Calu3 (cell line): Measurements from ENCODE around the gene ASB13. TPM values are rescaled to one million over a fixed set of nuclear protein-coding genes. Genes with fewer than 3 reads are reported as not detected.

ENCODE experiments used
- BruUV-seq: library from RNA; stranded (reverse); fragments of 400-500 nt; replicated peaks from 2 replicates; lab custom pipeline; 2021; lab: Mats Ljungman, UMichigan
- CTCF ChIA-PET: fragments of 300-600 bp; sonication (Branson Sonifier 250); formaldehyde crosslinking; loops from one replicate; lab custom pipeline; 2022; ENCODE audit warnings: antibody characterized with exemption; lab: Charles Lee
- DNase-seq: peaks from one replicate; pipeline ENCODE4 v3.0.0; 2022
- H3K27ac Mint-ChIP-seq: one replicate; pipeline ENCODE4 v1.8.0; 2022; ENCODE audit warnings: mixed read lengths; ENCODE audit not compliant: unreplicated experiment
- H3K27me3 Mint-ChIP-seq: one replicate; pipeline ENCODE4 v1.8.0; 2022; ENCODE audit warnings: mixed read lengths; ENCODE audit not compliant: unreplicated experiment
- H3K36me3 Mint-ChIP-seq: one replicate; pipeline ENCODE4 v1.8.0; 2022; ENCODE audit warnings: mild to moderate bottlenecking, moderate library complexity, mixed read lengths; ENCODE audit not compliant: insufficient read depth, unreplicated experiment
- H3K4me1 Mint-ChIP-seq: one replicate; pipeline ENCODE4 v1.8.0; 2022; ENCODE audit warnings: mild to moderate bottlenecking, low read depth, mixed read lengths; ENCODE audit not compliant: unreplicated experiment
- H3K4me3 Mint-ChIP-seq: one replicate; pipeline ENCODE4 v1.8.0; 2022; ENCODE audit warnings: mild to moderate bottlenecking, low read depth, moderate library complexity, mixed read lengths; ENCODE audit not compliant: unreplicated experiment
- H3K9me3 Mint-ChIP-seq: one replicate; pipeline ENCODE4 v1.8.0; 2022; ENCODE audit warnings: low read depth, mixed read lengths; ENCODE audit not compliant: unreplicated experiment
- CTCF ChIP-seq: fragments of 200-600 bp; IDR thresholded peaks from one replicate; pipeline ENCODE4 v1.8.0; 2022; ENCODE audit warnings: antibody characterized with exemption; ENCODE audit not compliant: unreplicated experiment
- intact Hi-C: fragments of 100-400 bp; cut with micrococcal nuclease; formaldehyde crosslinking; loops from one replicate; pipeline ENCODE4 v1.10.0; 2022; ENCODE audit not compliant: unreplicated experiment
- total RNA-seq: library from RNA; stranded (reverse); gene quantifications from 2 replicates; pipeline ENCODE4 v1.2.3, GENCODE V29; 2022

ASB13 gene
- total RNA-seq, 1 experiment from 2014 or later, result 21.6 TPM

- Mint-ChIP-seq H3K27me3 (no peaks in the 10 kb centered on the region), H3K27ac (no peak overlapping the region), H3K9me3 (no peaks in the 10 kb centered on the region), H3K4me3 (no peak overlapping the region), H3K4me1 (peaks cover 51% of the 10 kb centered on the region), H3K36me3 (peaks cover 13% of the 10 kb centered on the region)
- BruUV-seq, result no TSS peak
- intact Hi-C loops, result no loop called here
- no peak for DNase-seq
- TF ChIP-seq CTCF, result no peak
- CTCF ChIA-PET, result no interaction called here
These were observed 75.6 kb downstream of the ASB13 start for GRCh38 chr10:5590816-5591215.

- H3K27me3 Mint-ChIP-seq, result no peaks in the 10 kb centered on the region
- BruUV-seq, result no TSS peak
- H3K9me3 Mint-ChIP-seq, result no peaks in the 10 kb centered on the region
- H3K4me1 Mint-ChIP-seq, result peaks cover 55% of the 10 kb centered on the region
- H3K4me3 Mint-ChIP-seq, result no peak overlapping the region
- H3K27ac Mint-ChIP-seq, result no peak overlapping the region
- CTCF ChIA-PET, result interaction anchor here (1.1 kb wide), 1 partner anchor 33 kb away, joined by 3 read pairs; no protein-coding TSS in a partner anchor
- intact Hi-C loops, result no loop called here
- peaks cover 13% of the 10 kb centered on the region for H3K36me3 Mint-ChIP-seq
- peak; percentile 24 for TF ChIP-seq CTCF
- DNase-seq, result peak; percentile 19
These were observed 76.5 kb downstream of the ASB13 start for GRCh38 chr10:5589661-5590511.

- no TSS peak for BruUV-seq
- intact Hi-C loops, result no loop called here
- peak overlapping the region; percentile 29 for H3K4me3 Mint-ChIP-seq
- H3K36me3 Mint-ChIP-seq, result peaks cover 13% of the 10 kb centered on the region
- DNase-seq, result no peak
- TF ChIP-seq CTCF, result no peak
- H3K9me3 Mint-ChIP-seq, result no peaks in the 10 kb centered on the region
- CTCF ChIA-PET, result interaction anchor here (0.6 to 1.1 kb wide), 2 partner anchors 34 to 136 kb away, joined by 3 read pairs; no protein-coding TSS in a partner anchor
- no peak overlapping the region for H3K27ac Mint-ChIP-seq
- no peaks in the 10 kb centered on the region for H3K27me3 Mint-ChIP-seq
- H3K4me1 Mint-ChIP-seq, result peaks cover 57% of the 10 kb centered on the region
These were observed 77.3 kb downstream of the ASB13 start for GRCh38 chr10:5589011-5589660.

Other genes with a start within 250 kb of the ASB13 start
- not detected in 2 replicates for gene CALML5, start 167.0 kb downstream of the ASB13 start, total RNA-seq
- not detected in 2 replicates for gene CALML3, start 141.6 kb downstream of the ASB13 start, total RNA-seq
- gene TASOR2, start 18.2 kb upstream of the ASB13 start, total RNA-seq, result 80.5 and 88.9 TPM in 2 replicates
- gene GDI2, start 146.8 kb upstream of the ASB13 start, total RNA-seq, result 202 and 215 TPM in 2 replicates
- 7.7 and 8.7 TPM in 2 replicates for gene ANKRD16, start 223.3 kb upstream of the ASB13 start, total RNA-seq
- 77.3 and 79.4 TPM in 2 replicates for gene FBH1, start 223.6 kb upstream of the ASB13 start, total RNA-seq